Measurements from ENCODE around the gene REL.

- no peak for TF ChIP-seq CTCF (IDR thresholded peaks at IDR 0.05; ENCODE audit: insufficient read depth, low read length, poor library complexity, severe bottlenecking)
- no peak for TF ChIP-seq EZH2phosphoT487 (conservative IDR thresholded peaks at IDR 0.05; ENCODE audit: low read length)
Measured at GRCh38 chr2:60963190-60963589, 81.8 kb downstream of the REL start.
